Stimulated activated naive CD8-positive, alpha-beta T cell treated with anti-CD3 and anti-CD28 coated beads, Interleukin-15, Interleukin-2, amounts not matched to agents 100 U/mL and 50 U/mL, for 24 hours (primary cell): ENCODE measurements around the gene TMEM115.

Experiments used
- ATAC-seq: fragments of 150-1000 bp; cut with Tn5 transposase; one replicate; pipeline ENCODE4 v1.10.0; 2021
- DNase-seq: peaks from one replicate; pipeline ENCODE4 v3.0.0; 2021

TMEM115 gene

GRCh38 chr3:50378024-50378423, 18.7 kb upstream of the TMEM115 start:
- no peak for DNase-seq

GRCh38 chr3:50375258-50375931, 16.1 kb upstream of the TMEM115 start:
- DNase-seq (no peak), ATAC-seq (no peak)

More at GRCh38 chr3:50378024-50378423, 18.7 kb upstream of the TMEM115 start:
- ATAC-seq: no peak

- DNase-seq (no peak), ATAC-seq (no peak)
Observed at GRCh38 chr3:50374363-50375257, 15.3 kb upstream of the TMEM115 start.

DNA sequence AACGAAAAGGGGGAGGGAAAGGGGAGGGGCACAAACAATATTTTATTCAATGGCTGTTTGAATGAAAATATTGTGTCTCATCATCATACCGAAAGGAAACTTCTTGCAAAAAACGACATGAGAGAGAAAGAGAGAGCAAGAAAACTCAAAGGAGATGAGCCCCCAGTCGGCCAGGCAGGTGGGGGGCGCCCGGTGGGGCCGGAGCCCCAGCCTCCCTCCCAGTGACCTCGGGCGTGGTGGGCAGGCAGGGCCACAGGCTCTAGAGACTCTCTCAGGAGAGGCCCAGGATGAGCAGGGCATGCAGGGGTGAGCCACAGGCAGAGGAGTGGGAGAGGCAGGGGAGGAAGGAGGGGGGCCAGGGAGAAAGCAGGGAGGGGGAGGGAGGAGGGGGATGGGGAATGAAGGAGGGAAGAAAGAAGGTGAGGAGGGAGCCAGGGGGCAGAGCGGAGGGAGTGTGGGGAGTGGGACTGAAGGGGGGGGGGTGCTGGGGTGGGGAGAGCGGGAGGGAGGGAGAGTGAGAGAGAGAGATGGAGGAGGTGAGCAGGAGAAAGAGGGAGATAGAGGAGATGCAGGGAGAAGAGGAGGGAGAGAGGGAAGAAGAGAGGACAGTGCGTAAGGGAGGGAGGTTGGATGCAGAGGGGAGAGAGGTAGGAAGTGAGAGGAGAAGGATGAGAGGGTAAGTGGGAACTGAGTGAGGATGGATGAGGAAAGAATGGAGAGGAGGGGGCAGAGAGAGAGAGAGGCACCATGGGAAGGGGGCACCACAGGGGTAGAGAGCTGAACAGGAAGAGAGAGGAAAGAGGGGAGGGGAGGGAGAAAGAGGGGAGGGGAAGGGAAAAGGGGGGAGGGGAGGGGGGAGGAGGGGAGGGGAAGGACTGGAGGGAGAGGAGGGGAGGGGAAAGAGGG, 14.1 kb upstream of the TMEM115 start:
- DNase-seq (no peak), ATAC-seq (no peak)

DNA sequence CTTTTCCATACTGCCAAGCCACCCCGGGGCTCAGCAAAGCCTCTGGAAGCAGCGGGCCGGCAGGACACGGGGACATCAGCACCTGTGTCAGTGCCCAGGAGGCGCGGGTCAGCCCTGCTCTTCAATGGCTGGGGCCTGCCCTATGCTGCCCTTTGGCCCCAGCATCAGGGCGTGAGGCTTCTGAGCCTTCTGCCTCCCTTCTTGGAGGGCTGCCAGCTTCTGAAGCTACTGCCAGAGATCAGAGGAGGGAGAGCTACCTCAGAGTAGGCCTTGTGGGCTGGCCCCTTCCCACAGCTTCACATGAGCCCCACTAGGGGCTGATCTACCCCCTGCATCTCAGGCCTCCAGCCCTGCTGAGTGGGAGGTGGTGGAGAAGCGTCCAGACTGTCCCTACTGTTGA, 13.0 kb upstream of the TMEM115 start:
- DNase-seq (no peak), ATAC-seq (no peak)

DNA sequence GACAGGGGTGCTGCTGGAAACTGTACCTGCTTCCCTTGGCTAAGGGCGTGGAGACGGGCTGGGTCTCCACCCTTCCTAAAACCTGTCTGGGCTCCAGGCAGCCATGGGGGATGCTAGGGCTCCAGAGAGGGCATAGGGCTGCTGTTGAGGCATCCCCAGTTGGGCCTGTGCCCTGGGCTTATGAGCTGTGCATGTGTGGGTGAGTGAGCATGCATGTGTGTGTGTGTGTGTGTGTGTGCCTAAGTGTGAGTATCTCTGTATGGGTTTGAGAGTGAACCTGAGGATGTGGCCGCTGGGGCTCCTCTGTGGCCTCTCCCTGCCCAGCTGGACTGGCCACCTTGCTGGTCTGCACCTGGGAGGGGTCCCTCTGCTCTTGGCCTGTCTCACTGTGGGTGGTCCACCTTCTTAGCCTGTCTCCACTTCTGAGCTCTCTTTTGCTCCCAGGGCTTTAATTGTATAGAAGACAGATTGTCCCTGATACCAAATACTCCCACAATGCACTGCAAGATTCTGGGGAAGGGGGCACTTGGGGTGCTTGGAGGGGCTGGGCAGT, 11.9 kb upstream of the TMEM115 start:
- ATAC-seq: no peak
- no peak for DNase-seq

DNA sequence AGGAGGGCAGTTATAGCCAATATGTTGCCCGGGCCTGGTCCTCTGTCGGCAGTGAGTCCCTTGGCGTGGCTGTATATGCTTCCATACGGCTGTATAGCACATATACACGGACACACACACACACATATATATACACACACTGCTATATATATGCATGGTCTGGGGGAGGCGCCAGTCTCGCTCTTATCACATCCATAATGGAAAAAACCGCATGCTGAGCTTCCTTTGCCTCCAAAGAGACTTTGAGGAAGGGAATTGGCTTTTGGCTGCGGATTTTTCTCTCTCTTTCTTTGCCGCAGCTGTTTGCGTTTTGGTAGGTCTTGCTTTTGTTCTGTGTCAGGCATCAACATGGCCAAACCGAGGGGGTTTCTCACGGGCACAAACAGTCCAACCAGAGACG, 11.3 kb upstream of the TMEM115 start:
- DNase-seq (no peak), ATAC-seq (no peak)

GRCh38 chr3:50369012-50369670, 9.8 kb upstream of the TMEM115 start:
- no peak for ATAC-seq
- DNase-seq: no peak

DNA sequence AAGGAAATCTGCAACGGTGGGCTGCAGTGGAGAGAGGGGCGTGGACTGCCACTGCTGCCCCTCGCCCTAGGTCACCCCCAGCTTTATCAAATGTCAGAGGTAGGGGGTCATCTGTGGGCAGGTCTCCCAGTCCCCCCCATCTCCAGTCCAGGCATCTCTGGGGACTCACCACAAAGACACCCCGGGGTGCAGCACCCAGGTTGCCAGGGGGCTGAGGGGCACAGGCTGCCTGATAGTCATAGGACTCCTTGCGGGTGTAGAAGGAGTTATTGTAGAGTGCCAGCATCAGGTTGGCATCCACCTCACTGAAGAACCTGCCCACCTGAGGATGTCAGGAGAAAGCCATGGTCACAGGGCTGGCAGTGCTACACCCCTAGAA, 6.5 kb upstream of the TMEM115 start:
- no peak for ATAC-seq
- no peak for DNase-seq

- DNase-seq (peak; percentile 95), ATAC-seq (peak; percentile 92)
Observed at GRCh38 chr3:50365080-50365841, 5.9 kb upstream of the TMEM115 start.

DNA sequence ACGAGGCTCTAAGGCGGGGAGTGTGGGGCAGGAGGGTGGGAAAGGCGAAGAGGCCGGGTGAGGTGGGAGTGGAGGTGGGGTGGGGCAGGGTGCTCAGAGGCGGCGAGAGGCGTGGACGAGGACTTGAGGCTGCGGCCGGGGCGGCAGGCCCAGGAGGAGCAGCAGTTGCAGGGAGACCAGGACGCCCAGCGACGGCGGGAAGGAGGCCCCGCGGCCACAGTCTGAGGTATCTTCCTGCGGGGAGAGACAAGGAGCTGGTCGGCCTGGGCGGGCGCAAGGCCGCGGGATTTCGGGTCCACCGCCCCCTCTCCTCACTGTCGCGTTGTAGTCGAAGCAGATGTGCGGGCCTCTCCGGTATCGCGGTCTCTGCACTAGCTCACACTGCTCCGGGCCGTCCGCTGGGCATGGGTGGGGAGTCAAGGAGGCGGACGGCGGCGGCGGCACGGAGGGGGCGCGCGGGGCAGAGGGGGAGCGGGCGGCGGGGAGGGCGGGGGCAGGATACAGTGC, 5.3 kb upstream of the TMEM115 start:
- no peak for DNase-seq
- ATAC-seq: peak; percentile 16

GRCh38 chr3:50359760-50360110, 414 bp upstream of the TMEM115 start:
- DNase-seq (no peak), ATAC-seq (peak; percentile 8)

- ATAC-seq (no peak), DNase-seq (no peak)
Observed at GRCh38 chr3:50358355-50358910, 888 bp downstream of the TMEM115 start.

DNA sequence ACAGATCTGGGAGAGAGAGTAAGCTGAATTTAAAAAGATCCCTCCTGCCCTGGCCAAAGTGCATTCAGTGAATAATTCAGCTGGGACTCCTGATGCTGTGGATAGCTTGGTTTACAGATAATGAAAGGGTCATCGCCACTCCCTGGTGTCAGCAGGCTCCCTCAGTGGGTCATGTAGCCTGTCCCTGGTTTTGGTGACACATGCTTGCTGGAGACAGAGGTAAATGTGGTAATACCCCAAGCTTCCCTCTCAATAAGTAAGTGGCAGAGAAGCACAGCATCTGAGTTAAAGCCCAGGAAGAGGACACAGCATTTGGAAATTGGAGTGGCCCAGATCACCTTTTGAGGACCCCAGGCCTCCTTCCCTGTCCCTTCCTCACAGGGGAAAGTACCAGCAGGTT, 1.8 kb downstream of the TMEM115 start:
- ATAC-seq (no peak), DNase-seq (no peak)

DNA sequence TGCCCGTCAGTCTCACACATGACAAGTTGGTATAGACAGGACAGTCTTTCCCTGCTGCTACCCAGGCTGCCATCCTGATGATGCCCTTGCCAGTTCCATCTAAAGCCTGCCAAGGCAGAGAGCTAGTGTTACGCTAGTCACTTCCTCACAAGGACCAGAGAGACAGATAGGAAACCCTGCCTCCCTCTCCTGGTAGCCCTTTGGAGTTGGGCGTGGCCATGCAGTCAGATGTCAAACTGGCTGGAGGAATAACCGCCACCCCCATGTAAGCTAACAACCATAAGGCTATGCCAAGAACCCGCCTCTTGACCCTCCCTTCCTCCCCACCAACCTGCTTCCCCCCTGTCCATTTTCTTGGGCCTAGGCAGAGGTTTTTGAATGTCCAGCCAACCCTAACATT, 2.8 kb downstream of the TMEM115 start:
- no peak for ATAC-seq
- DNase-seq: no peak

DNA sequence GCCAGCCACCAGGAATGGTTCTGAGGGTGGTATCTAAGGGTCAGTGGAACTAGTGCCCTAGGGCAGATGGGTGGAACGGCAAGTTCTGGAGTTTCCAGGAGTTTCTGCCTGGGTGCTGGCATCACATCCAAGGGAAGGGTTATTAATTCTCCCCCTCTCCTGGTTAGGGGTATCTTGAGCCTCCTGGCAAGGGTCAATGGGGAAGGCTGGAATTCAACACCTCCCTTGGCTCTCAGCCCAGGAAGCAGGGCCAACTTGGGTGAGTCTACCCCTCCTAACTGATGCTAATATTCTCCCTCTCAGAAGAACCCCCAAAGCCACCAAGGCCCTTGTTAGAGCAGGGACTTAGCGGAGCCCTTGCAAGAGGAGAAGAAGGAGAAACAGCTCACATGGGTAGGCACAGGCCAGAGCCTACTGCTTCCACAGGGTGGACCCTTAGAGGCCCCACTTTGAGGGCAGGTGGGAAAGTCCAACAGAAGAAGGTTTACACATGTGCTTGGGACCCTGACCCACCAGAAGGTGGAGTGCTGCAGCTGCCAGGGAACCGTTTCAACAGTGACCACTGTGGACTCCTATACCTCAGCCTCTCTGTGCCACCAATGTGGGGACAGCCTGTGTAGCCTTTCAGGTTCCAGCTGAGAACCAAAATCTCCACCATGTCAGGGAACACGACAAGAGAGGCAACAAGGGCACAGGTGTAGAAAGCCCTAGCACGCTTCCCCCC, 3.3 kb downstream of the TMEM115 start:
- ATAC-seq (no peak), DNase-seq (no peak)

DNA sequence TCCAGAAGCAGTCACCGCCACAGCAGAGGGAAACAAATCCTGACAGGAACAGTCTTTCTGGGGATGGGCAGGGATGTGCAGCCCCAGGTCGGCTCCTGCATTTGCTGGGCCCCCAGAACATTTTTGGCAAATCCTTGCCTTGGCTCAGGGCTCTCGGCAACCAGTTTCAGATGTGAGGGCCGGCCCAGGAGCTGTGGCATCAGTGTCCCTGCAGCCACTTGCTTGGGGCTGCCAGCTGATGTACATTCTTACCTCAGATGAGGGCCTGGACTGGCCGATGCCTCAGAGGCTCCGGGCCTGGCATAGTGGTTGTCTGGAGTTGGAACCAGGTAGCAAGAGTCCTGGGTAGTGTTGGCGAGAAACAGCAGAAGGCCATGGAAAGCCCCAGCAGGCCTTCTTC, 4.5 kb downstream of the TMEM115 start:
- ATAC-seq: no peak
- DNase-seq: no peak

DNA sequence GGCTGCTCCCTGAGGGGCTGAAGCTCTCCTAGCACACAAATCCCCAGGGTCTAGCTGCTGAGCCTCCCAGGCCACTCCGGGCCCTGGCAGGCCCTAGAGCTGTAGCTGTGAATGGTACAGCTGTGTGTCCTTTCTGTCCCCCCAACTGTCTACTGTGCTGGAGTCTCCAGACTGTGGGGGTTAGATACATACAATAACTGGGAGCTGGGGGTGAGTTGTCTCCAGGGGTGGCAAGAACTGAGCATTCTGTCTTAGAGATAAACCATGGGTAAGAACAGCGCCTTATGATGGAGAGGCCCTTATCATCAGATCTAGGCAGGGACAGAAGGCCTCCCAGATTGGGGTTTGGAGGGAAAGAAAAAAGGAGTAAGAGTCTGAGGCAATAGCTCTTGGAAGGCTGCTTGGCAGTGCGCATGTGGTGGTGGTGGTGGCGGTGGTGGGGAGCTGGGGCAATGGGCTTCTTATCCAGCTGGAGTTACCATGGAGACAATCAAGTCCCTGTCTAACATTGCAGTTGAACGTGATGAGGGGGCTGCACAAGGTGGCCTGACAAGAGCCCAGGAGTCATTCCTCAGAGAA, 5.0 kb downstream of the TMEM115 start:
- no peak for ATAC-seq
- DNase-seq: no peak

DNA sequence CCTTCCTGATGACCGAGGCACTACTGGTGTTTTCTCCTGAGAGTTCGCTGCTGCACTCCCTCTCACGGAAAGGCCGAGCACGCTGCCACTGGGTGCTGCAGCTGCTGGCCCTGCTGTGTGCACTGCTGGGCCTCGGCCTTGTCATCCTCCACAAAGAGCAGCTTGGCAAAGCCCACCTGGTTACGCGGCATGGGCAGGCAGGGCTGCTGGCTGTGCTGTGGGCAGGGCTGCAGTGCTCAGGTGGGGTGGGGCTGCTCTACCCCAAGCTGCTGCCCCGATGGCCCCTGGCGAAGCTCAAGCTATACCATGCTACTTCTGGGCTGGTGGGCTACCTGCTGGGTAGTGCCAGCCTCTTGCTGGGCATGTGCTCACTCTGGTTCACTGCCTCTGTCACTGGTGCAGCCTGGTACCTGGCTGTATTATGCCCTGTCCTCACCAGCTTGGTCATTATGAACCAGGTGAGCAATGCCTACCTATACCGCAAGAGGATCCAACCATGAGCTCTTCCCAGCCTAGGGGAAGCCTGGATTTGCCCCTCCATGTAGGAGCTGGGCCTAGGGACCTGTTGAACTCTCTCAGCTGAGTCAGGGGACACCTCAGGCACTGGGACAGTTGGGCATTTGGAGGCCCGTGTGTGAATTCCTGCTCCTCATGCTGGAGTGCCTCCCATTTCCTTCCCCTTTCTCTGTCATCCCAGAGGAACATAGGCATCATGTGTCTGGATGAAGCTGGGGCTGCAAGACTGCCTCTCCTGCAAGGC, 5.9 kb downstream of the TMEM115 start:
- no peak for DNase-seq
- no peak for ATAC-seq
